ENCODE measurements around the gene ZBBX.

DNA sequence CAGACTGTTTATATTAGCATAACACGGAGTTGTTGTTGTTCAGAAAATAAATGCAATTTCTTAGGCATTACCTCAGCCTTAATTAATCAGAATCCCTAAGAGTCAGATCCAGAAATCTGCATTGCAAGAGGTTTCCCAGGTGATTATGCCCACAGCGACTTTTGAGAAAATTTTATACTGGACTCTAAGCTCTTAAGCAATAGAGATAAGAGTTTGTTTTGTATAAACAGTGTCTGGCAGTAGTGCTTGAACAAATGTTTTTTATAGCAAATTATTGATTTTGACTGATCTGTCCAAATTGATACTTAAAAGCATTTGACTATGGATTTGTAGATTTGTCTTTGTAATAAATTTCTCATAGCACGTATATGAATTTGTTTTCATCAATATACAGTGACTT, 92.8 kb downstream of the ZBBX start:
- no peak for TF ChIP-seq RUNX1 (IDR thresholded peaks at IDR 0.05; ENCODE audit: low read depth)
- no peak for TF ChIP-seq SIN3A (IDR thresholded peaks at IDR 0.05; ENCODE audit: borderline replicate concordance in 2 of 2, control insufficient read depth in 1 of 2, low read depth in 2 of 2, low read length in 2 of 2)
- TF ChIP-seq, protein P1, sequence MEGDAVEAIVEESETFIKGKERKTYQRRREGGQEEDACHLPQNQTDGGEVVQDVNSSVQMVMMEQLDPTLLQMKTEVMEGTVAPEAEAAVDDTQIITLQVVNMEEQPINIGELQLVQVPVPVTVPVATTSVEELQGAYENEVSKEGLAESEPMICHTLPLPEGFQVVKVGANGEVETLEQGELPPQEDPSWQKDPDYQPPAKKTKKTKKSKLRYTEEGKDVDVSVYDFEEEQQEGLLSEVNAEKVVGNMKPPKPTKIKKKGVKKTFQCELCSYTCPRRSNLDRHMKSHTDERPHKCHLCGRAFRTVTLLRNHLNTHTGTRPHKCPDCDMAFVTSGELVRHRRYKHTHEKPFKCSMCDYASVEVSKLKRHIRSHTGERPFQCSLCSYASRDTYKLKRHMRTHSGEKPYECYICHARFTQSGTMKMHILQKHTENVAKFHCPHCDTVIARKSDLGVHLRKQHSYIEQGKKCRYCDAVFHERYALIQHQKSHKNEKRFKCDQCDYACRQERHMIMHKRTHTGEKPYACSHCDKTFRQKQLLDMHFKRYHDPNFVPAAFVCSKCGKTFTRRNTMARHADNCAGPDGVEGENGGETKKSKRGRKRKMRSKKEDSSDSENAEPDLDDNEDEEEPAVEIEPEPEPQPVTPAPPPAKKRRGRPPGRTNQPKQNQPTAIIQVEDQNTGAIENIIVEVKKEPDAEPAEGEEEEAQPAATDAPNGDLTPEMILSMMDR (IDR thresholded peaks at IDR 0.05 in 2 of 3, conservative IDR thresholded peaks at IDR 0.05 in 1 of 3; ENCODE audit: insufficient read depth in 2 of 3, low read depth in 1 of 3, low read length in 3 of 3) = no peak
- no peak for TF ChIP-seq YY1 (IDR thresholded peaks at IDR 0.05; ENCODE audit: borderline replicate concordance in 1 of 3, control insufficient read depth in 1 of 3, extremely low read depth in 1 of 3, insufficient read depth in 3 of 3, insufficient read length in 1 of 3, insufficient replicate concordance in 2 of 3, low read depth in 1 of 3, low read length in 2 of 3)
